Measurements from ENCODE around the gene C17orf50.

Gene C17orf50

DNA sequence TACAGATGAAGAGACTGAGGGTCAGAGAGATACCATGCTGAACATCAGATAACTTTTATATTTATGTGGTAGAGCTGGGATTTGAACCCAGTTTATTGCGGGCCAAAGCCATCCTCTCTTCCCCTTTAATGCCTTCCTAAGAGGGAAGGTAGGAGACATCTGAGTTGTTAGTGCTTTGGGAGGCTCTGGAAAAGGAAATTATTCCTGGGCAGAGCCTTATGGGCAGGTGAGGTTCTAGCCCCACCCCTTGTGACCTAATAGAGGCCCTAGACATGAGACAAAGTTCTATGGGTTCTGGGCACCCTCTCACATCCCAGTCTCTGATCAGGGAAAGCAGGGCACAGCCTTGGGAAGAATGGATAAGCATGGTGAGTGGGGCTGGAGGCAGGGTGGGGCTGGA is at the start of gene C17orf50:
Gene C17orf50, plus strand, starts transcription at position 301 of the 400 bp plus-strand sequence. Its CDS starts 55 bp downstream, at position 356.
- DNase-seq, result no peak

- no peak for DNase-seq
Observed at GRCh38 chr17:35710950-35711349, 49.7 kb upstream of the C17orf50 start.

DNA sequence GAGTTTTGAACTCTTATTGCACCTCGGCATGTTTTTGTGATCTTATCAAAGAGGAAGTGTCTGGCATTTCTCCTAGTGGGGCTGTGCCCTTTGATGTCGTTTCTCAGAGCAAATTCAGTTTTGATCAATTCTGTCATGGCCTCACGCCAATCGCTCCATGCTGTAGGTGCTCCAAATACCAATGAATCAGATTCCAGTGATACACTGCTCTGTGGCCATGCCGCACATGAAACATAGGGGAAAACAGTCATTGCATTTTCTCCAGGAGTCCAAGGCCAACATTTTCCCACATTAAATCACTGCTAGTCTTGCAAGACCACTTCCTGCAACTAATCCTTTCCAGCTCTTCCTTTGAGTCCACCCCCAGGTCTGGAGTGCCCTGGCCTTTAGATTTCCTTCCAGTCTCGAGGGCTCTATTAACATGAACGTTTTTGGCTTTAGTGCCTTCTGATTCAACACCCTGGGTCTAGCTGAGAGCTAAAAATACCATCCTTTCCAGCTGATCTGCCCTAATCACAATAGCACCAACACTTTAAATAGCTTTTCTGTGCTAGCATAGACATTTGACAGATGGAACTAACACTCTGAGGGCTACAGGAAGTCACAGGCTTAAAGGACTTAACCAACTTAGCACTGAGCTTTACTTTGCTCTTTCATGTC is 47.5 kb upstream of the C17orf50 start:
- DNase-seq, result peak; percentile 95

GRCh38 chr17:35714988-35715387 is 45.7 kb upstream of the C17orf50 start:
- no peak for DNase-seq

GRCh38 chr17:35715416-35715815 is 45.3 kb upstream of the C17orf50 start:
- DNase-seq, result no peak

DNA sequence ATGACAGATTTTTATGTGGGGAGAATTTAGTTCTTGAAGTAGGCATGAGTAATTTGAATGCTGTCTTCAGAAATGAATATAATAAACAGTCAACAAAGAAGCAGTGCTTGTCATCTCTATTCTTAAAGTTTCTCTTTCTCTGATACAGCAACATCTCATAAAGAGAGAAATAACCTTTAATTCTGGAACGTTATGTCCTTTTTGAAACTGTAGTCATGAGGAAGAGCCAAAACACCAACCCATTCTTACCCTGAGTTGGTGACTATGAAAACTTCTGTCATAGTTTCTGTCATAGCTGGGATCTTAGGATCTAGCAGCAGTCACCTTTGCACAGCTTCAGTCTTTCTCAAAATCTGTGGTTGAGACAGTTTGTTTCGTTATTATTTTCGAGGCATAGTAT is 44.5 kb upstream of the C17orf50 start:
- DNase-seq, result no peak

DNA sequence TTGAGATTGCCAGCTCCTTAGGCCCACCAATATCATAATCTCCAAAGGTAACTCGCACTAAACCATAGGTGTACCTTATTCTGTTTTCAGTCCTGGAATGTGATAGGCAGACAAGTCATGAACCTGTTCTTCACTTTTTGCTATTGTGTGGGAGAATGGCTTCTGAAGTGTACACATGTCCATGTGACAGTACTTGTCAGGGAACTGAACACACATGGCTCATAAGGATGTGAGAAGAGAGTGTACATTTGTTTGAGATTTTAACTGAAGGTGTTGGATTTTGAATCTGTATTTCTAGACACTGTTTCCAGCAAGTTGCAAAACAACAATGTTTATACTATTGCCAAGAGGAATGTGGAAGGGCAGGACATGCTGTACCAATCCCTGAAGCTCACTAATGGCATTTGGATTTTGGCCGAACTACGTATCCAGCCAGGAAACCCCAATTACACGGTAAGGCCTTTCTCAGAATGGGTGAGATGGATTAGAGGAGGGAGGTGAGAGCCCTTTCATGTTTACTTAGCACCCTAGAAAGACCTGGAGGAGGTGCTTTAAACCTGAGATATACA is 43.7 kb upstream of the C17orf50 start:
- no peak for DNase-seq

- no peak for DNase-seq
Observed at GRCh38 chr17:35717475-35717874, 43.2 kb upstream of the C17orf50 start.

GRCh38 chr17:35723735-35724134 is 37.0 kb upstream of the C17orf50 start:
- DNase-seq, result no peak

- no peak for DNase-seq
Observed at GRCh38 chr17:35725058-35725457, 35.6 kb upstream of the C17orf50 start.

- DNase-seq, result no peak
Observed at GRCh38 chr17:35725802-35726126, 34.9 kb upstream of the C17orf50 start.

DNA sequence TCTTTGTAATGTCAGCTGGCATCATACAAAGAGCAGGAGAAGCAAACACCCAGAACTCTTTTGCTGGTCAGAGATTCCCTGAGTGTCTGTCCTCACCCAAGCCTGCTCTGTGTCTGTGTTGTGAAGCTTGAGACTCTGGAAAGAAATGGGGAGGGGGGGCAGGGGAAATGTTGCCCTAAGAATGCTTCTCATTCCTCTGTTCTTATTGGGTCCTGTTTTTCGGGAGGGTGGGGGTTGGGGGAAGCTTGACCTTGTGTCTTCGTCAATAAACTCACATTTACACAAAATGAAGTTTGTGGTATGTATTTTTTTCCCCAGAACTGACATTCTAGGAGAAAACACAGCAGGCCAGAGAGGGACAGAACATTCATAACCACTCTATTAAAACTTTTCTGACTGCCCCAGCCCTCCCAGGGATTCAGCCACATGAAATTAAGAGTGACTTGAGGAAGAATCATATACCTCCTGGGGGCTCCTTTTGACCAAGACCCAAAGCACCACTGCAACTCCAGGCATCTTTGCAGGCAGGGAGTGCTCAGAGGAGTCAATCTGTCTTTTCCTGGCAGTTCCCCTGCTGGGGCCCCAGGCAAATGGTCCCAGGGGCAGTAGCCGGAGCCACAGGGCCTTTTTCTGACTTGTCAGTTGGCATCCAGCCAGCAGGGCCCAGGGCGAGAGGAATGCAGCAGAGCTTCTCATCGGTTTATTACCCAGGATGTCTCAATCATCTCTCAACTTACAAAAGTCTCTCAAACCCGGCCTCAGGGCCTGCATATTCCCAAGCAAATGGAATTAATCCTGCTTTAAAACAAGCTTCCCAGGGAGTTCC is 34.3 kb upstream of the C17orf50 start:
- DNase-seq, result peak; percentile 96

DNA sequence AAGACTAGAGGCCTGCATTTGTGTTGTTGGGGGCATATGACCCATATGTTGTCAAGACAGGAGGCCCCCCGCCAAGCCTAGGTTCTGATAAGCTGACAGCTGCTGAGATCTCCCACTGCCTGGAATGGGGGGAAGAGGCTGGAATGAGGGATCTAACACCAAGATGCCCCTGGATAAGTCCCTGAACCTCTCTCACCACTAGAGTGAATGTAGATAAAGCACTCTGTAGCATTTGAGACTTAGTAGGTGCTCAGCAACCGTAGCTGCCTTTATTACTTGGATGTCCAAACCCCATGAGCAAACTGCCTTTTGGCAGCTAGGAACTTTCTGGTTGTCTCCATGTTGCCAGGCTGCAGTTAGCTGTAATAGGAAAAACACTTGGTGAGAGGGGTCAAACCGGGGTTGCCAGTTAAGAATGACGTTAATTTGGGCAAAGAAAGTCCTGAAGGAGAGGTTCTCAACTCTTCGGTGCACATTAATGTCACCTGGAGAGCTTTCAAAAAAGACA is 33.7 kb upstream of the C17orf50 start:
- peak; percentile 8 for DNase-seq

- DNase-seq, result no peak
Observed at GRCh38 chr17:35727635-35728034, 33.1 kb upstream of the C17orf50 start.

DNA sequence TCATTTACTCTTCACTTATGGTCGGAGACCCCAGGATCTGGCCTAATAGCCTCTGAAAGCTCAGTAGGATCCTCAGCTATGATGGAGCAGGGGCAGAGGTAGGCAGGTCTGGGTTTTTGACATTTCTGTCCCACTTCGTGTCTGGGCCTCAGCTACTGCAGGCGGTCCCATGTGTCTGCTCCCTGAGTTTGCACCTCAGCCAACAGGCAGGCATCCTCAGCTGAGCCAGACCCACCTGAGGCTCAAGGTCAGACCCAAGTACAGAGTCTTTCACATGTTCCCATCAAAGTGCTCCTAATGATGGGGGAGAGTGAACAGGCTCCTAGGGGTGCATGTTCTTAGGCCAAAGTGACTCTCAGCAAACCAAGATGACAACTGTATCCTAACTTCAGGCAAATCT is 32.1 kb upstream of the C17orf50 start:
- DNase-seq, result no peak

DNA sequence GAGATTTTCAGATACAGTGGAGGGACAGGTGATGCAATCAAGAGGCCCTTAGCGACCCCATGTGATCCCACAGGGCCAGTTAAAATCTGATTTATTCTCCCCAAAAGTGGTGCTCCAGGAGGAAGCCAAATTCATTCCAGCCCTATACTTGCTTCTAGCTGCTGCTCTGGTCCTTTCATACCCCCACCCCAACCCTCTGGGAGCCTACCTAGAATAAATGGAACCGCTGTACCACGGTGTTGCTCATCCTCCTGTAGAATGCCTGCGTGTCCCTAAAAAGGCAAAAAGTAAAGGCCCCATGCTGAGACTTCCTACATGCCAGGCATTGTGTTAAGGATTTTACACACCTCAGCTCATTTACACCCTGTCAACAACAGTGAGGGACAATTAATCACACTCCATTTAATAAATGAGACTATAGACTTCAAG is 31.3 kb upstream of the C17orf50 start:
- peak; percentile 50 for DNase-seq

DNA sequence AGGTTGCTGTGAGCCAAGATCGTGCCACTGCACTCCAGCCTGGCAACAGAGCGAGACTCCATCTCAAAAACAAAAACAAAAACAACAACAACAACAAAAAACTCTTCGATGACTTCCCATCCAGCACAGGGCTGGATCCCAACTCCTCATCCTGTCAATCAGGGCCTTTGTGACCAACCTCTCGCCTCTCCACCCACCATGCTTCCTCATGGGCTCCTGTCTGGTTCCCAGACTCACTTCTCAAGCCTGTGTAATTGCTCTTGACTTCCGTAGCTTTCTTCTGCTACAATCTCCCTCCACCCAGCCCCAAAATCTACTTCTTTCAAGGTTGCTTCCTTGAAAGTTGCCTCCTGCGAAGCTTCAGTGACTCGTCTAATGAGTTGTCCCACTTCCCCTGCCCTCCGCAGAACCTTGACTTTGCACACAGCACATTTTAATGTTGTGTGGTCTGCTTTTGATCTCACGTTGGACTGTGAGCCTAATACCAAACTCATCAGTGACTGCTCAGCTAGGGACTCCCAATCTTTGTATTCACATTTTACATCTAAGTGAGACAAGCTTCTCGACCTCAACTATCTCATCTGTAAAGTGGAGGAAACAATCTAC is 30.2 kb upstream of the C17orf50 start:
- peak; percentile 52 for DNase-seq

DNA sequence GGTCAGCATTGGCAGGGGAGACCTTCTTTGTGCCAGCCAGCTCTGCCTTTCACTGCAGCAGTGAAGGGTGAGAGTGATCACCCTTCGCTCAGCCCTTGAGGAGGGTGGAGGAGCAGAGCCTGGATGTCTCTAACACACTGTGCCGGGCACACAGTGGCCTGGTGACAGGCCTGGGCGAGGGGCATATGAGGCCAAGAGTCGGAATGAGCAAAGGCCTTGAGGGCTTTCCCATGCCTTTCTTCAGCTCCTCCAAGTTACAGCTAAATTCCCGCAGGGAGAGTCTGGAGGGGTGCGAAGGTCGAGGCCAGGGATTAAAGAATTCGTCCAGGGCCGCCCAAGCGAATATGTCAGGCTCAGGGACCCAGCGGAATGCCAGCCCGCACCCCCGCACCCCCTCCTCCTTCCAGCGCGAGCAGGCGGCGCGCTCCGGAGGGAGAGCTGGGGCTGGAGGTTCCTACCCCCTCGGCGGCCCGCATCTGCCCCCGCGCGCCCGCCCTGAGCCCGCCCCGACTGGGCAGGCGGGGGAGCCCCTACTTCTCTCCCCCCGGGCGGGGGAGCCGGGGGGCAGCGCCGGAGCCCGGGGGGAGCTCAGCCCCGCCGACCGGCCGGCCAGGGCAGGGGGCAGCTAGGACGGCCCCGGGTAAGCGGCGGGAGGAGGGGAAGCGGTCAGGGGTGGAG is 29.3 kb upstream of the C17orf50 start, which contains the start of gene RASL10B:
Gene RASL10B, plus strand, starts transcription at position 401 of the 678 bp plus-strand sequence. CDS start 3,546 bp downstream, outside the sequence.
- peak; percentile 50 for DNase-seq

DNA sequence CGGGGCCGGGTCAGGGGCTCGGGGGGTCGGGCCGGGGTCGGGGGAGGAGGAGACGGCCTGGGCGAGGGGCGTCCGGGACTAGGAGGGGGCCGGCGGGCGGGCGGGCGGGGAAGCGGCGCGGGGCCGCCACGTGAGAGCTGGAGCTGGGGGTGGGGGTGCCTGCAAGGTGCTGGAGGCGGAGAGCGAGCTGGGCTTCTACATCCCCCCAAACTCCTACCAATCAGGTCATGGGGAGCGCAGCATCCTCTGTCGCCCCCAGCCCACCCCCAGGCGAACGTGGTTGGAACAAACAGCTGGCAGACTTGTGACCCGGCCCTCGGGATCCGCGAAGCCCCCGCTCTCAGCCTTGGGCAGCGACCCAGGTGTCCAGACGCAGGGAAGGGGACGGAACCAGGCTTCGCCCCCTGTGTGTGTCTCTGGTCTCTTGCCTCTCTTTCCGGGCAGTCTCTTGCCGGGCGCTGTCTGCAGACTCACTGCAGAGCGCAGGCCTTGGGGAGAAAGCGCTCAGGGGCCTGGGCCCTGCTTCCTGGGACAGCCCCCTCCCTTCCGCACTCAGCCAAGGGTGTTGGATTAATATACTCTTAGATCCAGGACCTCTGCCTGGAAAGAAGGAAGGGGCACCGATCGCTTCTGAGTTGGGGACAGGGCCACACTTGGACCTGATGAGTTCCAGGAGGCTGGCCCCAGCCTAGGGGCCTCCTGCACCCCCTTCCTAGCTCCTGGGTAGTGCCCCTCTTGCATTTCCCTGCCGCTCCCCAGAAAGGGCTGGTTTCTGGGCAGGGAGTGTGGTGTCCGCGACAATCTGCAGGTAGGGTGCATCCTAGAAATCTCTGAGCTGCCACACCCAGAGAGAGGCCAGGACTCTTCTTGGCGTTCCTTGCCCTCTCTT is 28.5 kb upstream of the C17orf50 start:
- no peak for DNase-seq

DNA sequence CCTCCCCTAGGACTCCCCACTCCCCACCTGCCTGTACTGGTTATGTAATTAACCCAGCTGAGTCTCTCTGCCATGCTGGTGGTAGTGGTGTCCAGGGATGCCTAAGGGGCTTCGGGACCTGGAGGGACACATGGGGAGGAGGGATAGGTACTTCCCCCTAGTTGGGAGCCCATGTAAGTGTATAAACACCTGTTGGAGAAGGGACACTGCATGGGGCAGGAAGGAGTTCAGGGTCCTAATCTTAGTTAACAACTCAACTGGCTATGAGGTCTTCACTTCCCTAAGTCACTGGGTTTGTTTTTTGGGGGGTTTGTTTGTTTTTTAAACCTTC is 27.9 kb upstream of the C17orf50 start:
- no peak for DNase-seq

GRCh38 chr17:35733366-35733765 is 27.3 kb upstream of the C17orf50 start:
- no peak for DNase-seq

GRCh38 chr17:35734396-35734795 is 26.3 kb upstream of the C17orf50 start:
- no peak for DNase-seq

Measured in fibroblast of skin of right biceps (primary cell).